C4-2B (cell line): ENCODE data around the gene SLC16A5.

ENCODE experiments used
- CTCF ChIP-seq: fragments of 450-650 bp; conservative IDR thresholded peaks from 2 replicates; pipeline ENCODE4 v1.5.1; 2017; ENCODE audit warnings: mild to moderate bottlenecking
- ZFX ChIP-seq: fragments of 450-650 bp; IDR thresholded peaks from 2 replicates; pipeline ENCODE4 v1.6.1; 2017

GRCh38 chr17:75098861-75099260 is 11.1 kb downstream of the SLC16A5 start:
- TF ChIP-seq CTCF (no peak), ZFX (no peak)
